SK-N-SH (cell line): ENCODE data around the gene PDE9A. TPM values are rescaled to one million over a fixed set of nuclear protein-coding genes. Genes with fewer than 3 reads are reported as not detected.

Experiments
- CTCF ChIA-PET: fragments of 300-600, 350-600 bp; formaldehyde crosslinking; extraction: SDS; loops from one replicate; lab custom pipeline; 2021; lab: Yijun Ruan, JAX
- POLR2A ChIA-PET: fragments of 350-600 bp; sonication (Branson Sonifier 250); formaldehyde crosslinking; extraction: SDS; loops from one replicate; lab custom pipeline; 2020; ENCODE audit warnings: antibody characterized with exemption, inconsistent platforms; lab: Yijun Ruan, JAX
- DNase-seq: peaks from one replicate; pipeline ENCODE4 v3.0.0; 2012
- H2AFZ ChIP-seq: fragments of 200-600 bp; sonication (generic); 2 replicates; pipeline ENCODE4 v1.8.1; 2016; ENCODE audit warnings: antibody characterized with exemption, mild to moderate bottlenecking, low read depth
- H3F3A ChIP-seq: fragments of 200-600 bp; sonication (generic); replicated peaks from 2 replicates; pipeline ENCODE3; 2016; ENCODE audit warnings: antibody characterized with exemption, mild to moderate bottlenecking; ENCODE audit not compliant: insufficient read depth
- H3K27ac ChIP-seq, 2 experiments: fragments of 200-500 bp in 1 of 2; fragments of 200-600 bp in 1 of 2; sonication (Bioruptor generic) in 1 of 2; sonication (generic), shearing (Covaris generic) in 1 of 2; 2 replicates each; pipeline versions ENCODE4 v1.5.1 to v1.6.1; 2014 to 2016; ENCODE audit warnings: low read depth in 2 of 2, inconsistent platforms in 1 of 2, low read length in 1 of 2, mild to moderate bottlenecking in 1 of 2, mixed read lengths in 1 of 2
- H3K27me3 ChIP-seq: fragments of 200-600 bp; sonication (generic), shearing (Covaris generic); 2 replicates; pipeline ENCODE4 v1.6.1; 2016; ENCODE audit warnings: mixed run types; ENCODE audit not compliant: insufficient read depth
- H3K36me3 ChIP-seq, 2 experiments: fragments of 200-500 bp in 1 of 2; fragments of 200-600 bp in 1 of 2; sonication (Bioruptor generic) in 1 of 2; sonication (generic) in 1 of 2; replicated peaks in 1 of 2; 2 replicates each; pipeline versions ENCODE3 to v1.5.1; 2014 to 2016; ENCODE audit warnings: low read length in 1 of 2, mild to moderate bottlenecking in 1 of 2; ENCODE audit not compliant: insufficient read depth in 2 of 2, control insufficient read depth in 1 of 2
- H3K4me1 ChIP-seq, 2 experiments: fragments of 200-500 bp in 1 of 2; fragments of 200-600 bp in 1 of 2; sonication (Bioruptor generic) in 1 of 2; sonication (generic), shearing (Covaris generic) in 1 of 2; 2 replicates each; pipeline versions ENCODE4 v1.5.1 to v1.6.1; 2014 to 2016; ENCODE audit warnings: low read depth in 1 of 2, low read length in 1 of 2, mixed run types in 1 of 2; ENCODE audit not compliant: insufficient read depth in 2 of 2, control insufficient read depth in 1 of 2
- H3K4me2 ChIP-seq: fragments of 200-600 bp; sonication (generic), shearing (Covaris generic); 2 replicates; pipeline ENCODE4 v1.6.1; 2017; ENCODE audit warnings: mixed run types
- H3K4me3 ChIP-seq, 2 experiments: fragments of 200-500 bp in 1 of 2; fragments of 200-600 bp in 1 of 2; sonication (Bioruptor generic) in 1 of 2; sonication (generic), shearing (Covaris generic) in 1 of 2; 2 replicates each; pipeline versions ENCODE4 v1.5.1 to v1.8.1; 2014 to 2016; ENCODE audit warnings: low read depth in 2 of 2, inconsistent platforms in 1 of 2, low read length in 1 of 2, mild to moderate bottlenecking in 1 of 2, mixed read lengths in 1 of 2, moderate library complexity in 1 of 2
- H3K79me2 ChIP-seq: fragments of 200-600 bp; sonication (generic); 2 replicates; pipeline ENCODE4 v1.8.1; 2017; ENCODE audit warnings: mild to moderate bottlenecking; ENCODE audit not compliant: insufficient read depth
- H3K9ac ChIP-seq: fragments of 200-600 bp; sonication (generic); 2 replicates; pipeline ENCODE4 v1.6.1; 2017; ENCODE audit warnings: mixed run types
- H3K9me2 ChIP-seq: fragments of 200-600 bp; sonication (generic); 2 replicates; pipeline ENCODE4 v1.6.1; 2017; ENCODE audit warnings: mixed run types
- H3K9me3 ChIP-seq: fragments of 200-600 bp; sonication (generic); 2 replicates; pipeline ENCODE4 v1.6.1; 2017; ENCODE audit warnings: mixed run types, mild to moderate bottlenecking, moderate library complexity
- H4K20me1 ChIP-seq: fragments of 200-600 bp; sonication (generic); 2 replicates; pipeline ENCODE4 v1.6.1; 2017; ENCODE audit warnings: mild to moderate bottlenecking, mixed run types; ENCODE audit not compliant: insufficient read depth
- CHD2 ChIP-seq: fragments of 150-350 bp; IDR thresholded peaks from 2 replicates; pipeline ENCODE4 v1.6.1; 2018; ENCODE audit warnings: low read length; ENCODE audit not compliant: partially characterized antibody
- CTCF ChIP-seq: fragments of 200-600 bp; sonication (generic); IDR thresholded peaks from 2 replicates; pipeline ENCODE4 v1.6.1; 2017; ENCODE audit warnings: antibody characterized with exemption, mild to moderate bottlenecking, moderate library complexity
- EZH2phosphoT487 ChIP-seq: fragments of 200-600 bp; sonication (generic); IDR thresholded peaks from 2 replicates; pipeline ENCODE4 v1.6.1; 2017; ENCODE audit warnings: low read depth, mixed run types, mild to moderate bottlenecking, antibody characterized with exemption, moderate library complexity, borderline replicate concordance
- FOSL2 ChIP-seq: IDR thresholded peaks from 2 replicates; pipeline ENCODE4 v1.4.0; 2012; ENCODE audit warnings: low read depth, mild to moderate bottlenecking, moderate library complexity, borderline replicate concordance
- FOXJ3 ChIP-seq: sonication (generic); formaldehyde crosslinking; IDR thresholded peaks from 2 replicates; pipeline ENCODE4 v1.5.1; 2020; ENCODE audit warnings: mild to moderate bottlenecking, missing genetic modification reagents
- GABPA ChIP-seq: IDR thresholded peaks from 2 replicates; pipeline ENCODE4 v1.4.0; 2012; ENCODE audit warnings: low read depth, mild to moderate bottlenecking
- GATA2 ChIP-seq: sonication (generic); formaldehyde crosslinking; IDR thresholded peaks from 2 replicates; pipeline ENCODE4 v1.5.0; 2020; ENCODE audit warnings: mild to moderate bottlenecking, missing genetic modification reagents
- IRF3 ChIP-seq: fragments of 150-350 bp; IDR thresholded peaks from 2 replicates; pipeline ENCODE4 v1.6.1; 2016; ENCODE audit warnings: mild to moderate bottlenecking, low read depth, low read length
- MAX ChIP-seq: IDR thresholded peaks from 2 replicates; pipeline ENCODE4 v1.4.0; 2012; ENCODE audit warnings: low read depth
- MEF2A ChIP-seq: IDR thresholded peaks from 2 replicates; pipeline ENCODE4 v1.4.0; 2012; ENCODE audit warnings: low read depth, borderline replicate concordance
- PBX3 ChIP-seq: IDR thresholded peaks from 2 replicates; pipeline ENCODE4; 2012
- SMC3 ChIP-seq: IDR thresholded peaks from 2 replicates; pipeline ENCODE4 v1.6.1; 2012; ENCODE audit warnings: low read depth, low read length, improper control_type of control experiment
- TAF1 ChIP-seq: IDR thresholded peaks from 2 replicates; pipeline ENCODE4 v1.6.1; 2012; ENCODE audit warnings: low read depth, mild to moderate bottlenecking, low read length, moderate library complexity, borderline replicate concordance
- USF2 ChIP-seq: fragments of 150-350 bp; IDR thresholded peaks from 2 replicates; pipeline ENCODE4 v1.6.1; 2017; ENCODE audit warnings: antibody characterized with exemption, low read length, low read depth, borderline replicate concordance
- ZBTB33 ChIP-seq: IDR thresholded peaks from 2 replicates; pipeline ENCODE4 v1.4.0; 2012; ENCODE audit warnings: low read depth, borderline replicate concordance
- WGBS: methylation state at CpG from one replicate; pipeline ENCODE4 v1.1.6; 2017; ENCODE audit warnings: low lambda C conversion rate; 5-methylcytosine and 5-hydroxymethylcytosine counted together
- polyA plus RNA-seq, 3 experiments: library from polyadenylated mRNA; depleted of rRNA; stranded (reverse); fragments of >200 nt; gene quantifications; 2 replicates each; pipeline ENCODE4 v1.2.3, GENCODE V29; 2012

Gene PDE9A
- polyA plus RNA-seq, 1 of the 3 experiments (the other 2 are of a cell fraction) = 0.28 TPM

GRCh38 chr21:42702720-42703119 is 49.3 kb downstream of the PDE9A start (continued):
- no peak for TF ChIP-seq IRF3
- TF ChIP-seq MAX = no peak
- TF ChIP-seq FOXJ3 = no peak
- TF ChIP-seq CHD2 = no peak
- no peak for TF ChIP-seq USF2
- TF ChIP-seq CTCF = no peak

GRCh38 chr21:42703136-42703908 is 49.9 kb downstream of the PDE9A start:
- ChIA-PET POLR2A (no interaction called here), CTCF (no interaction called here)
- no peaks in the 10 kb centered on the region for H3K4me1 ChIP-seq
- no peaks in the 10 kb centered on the region for H4K20me1 ChIP-seq
- no peaks in the 10 kb centered on the region for H3K79me2 ChIP-seq
- 76% methylated on average over 20 of the region's 24 CpGs for WGBS
- H3F3A ChIP-seq = no peaks in the 10 kb centered on the region
- no peak overlapping the region for H3K9ac ChIP-seq
- H3K9me2 ChIP-seq = no peaks in the 10 kb centered on the region
- H3K27me3 ChIP-seq = no peaks in the 10 kb centered on the region
- no peak overlapping the region for H3K4me2 ChIP-seq
- H3K36me3 ChIP-seq = no peaks in the 10 kb centered on the region
- H2AFZ ChIP-seq = no peak overlapping the region
- H3K4me3 ChIP-seq = no peak overlapping the region
- no peak overlapping the region for H3K27ac ChIP-seq
- DNase-seq = no peak
- H3K9me3 ChIP-seq = no peaks in the 10 kb centered on the region
- TF ChIP-seq FOXJ3 (no peak), GABPA (no peak), USF2 (no peak), FOSL2 (no peak), PBX3 (no peak), IRF3 (no peak), ZBTB33 (no peak), SMC3 (no peak), CTCF (no peak), EZH2phosphoT487 (no peak), GATA2 (CRISPR knock-in tag) (no peak), TAF1 (no peak), MEF2A (no peak)
